H9 (cell line): Measurements from ENCODE around the gene XPC. TPM values are rescaled to one million over a fixed set of nuclear protein-coding genes. Genes with fewer than 3 reads are reported as not detected.

Experiments used
- DNase-seq: peaks from one replicate; pipeline ENCODE4 v3.0.0-alpha.2; 2017
- H2AFZ ChIP-seq: one replicate; pipeline ENCODE4 v1.6.1; 2013; ENCODE audit warnings: mild to moderate bottlenecking, low read length, control low read depth, moderate library complexity
- H2AK5ac ChIP-seq: 2 replicates; pipeline ENCODE4 v1.6.1; 2013; ENCODE audit warnings: low read length, control low read depth, mixed read lengths; ENCODE audit not compliant: insufficient read length
- H2BK120ac ChIP-seq: one replicate; pipeline ENCODE4 v1.6.1; 2013; ENCODE audit warnings: low read depth, mild to moderate bottlenecking, low read length, control low read depth, inconsistent platforms; ENCODE audit not compliant: poor library complexity, severe bottlenecking
- H2BK12ac ChIP-seq: 2 replicates; pipeline ENCODE4 v1.6.1; 2013; ENCODE audit warnings: low read length, control low read depth, mixed read lengths, low read depth; ENCODE audit not compliant: insufficient read length
- H2BK15ac ChIP-seq: 2 replicates; pipeline ENCODE4 v1.6.1; 2013; ENCODE audit warnings: low read depth, low read length, control low read depth
- H2BK20ac ChIP-seq: one replicate; pipeline ENCODE4 v1.6.1; 2013; ENCODE audit warnings: low read depth, mild to moderate bottlenecking, low read length, control low read depth, inconsistent platforms; ENCODE audit not compliant: poor library complexity, severe bottlenecking
- H2BK5ac ChIP-seq: 2 replicates; pipeline ENCODE4 v1.6.1; 2013; ENCODE audit warnings: low read length, control low read depth, mixed read lengths; ENCODE audit not compliant: insufficient read length
- H3K14ac ChIP-seq: 2 replicates; pipeline ENCODE4 v1.6.1; 2013; ENCODE audit warnings: low read length, control low read depth; ENCODE audit not compliant: insufficient read depth
- H3K18ac ChIP-seq: 2 replicates; pipeline ENCODE4 v1.6.1; 2013; ENCODE audit warnings: low read depth, mild to moderate bottlenecking, mixed read lengths, low read length, control low read depth; ENCODE audit not compliant: insufficient read length
- H3K23ac ChIP-seq: 2 replicates; pipeline ENCODE4 v1.6.1; 2013; ENCODE audit warnings: low read length, control low read depth, mixed read lengths, low read depth; ENCODE audit not compliant: insufficient read length
- H3K23me2 ChIP-seq: 2 replicates; pipeline ENCODE4 v1.6.1; 2013; ENCODE audit warnings: low read depth, mild to moderate bottlenecking, mixed read lengths, low read length, control low read depth; ENCODE audit not compliant: insufficient read length, poor library complexity, severe bottlenecking
- H3K27ac ChIP-seq: 2 replicates; pipeline ENCODE4 v1.5.1; 2013; ENCODE audit warnings: low read length, control low read depth, mixed read lengths, low read depth; ENCODE audit not compliant: insufficient read length
- H3K27me3 ChIP-seq: 2 replicates; pipeline ENCODE4 v1.6.1; 2013; ENCODE audit warnings: low read length, control low read depth, inconsistent platforms; ENCODE audit not compliant: insufficient read depth
- H3K4ac ChIP-seq: 2 replicates; pipeline ENCODE4 v1.6.1; 2013; ENCODE audit warnings: low read depth, mild to moderate bottlenecking, control low read depth, inconsistent platforms, low read length, moderate library complexity
- H3K4me1 ChIP-seq: 2 replicates; pipeline ENCODE4 v1.6.1; 2013; ENCODE audit warnings: low read length, control low read depth, inconsistent platforms; ENCODE audit not compliant: insufficient read depth
- H3K4me2 ChIP-seq: 2 replicates; pipeline ENCODE4 v1.6.1; 2013; ENCODE audit warnings: low read length, control low read depth, mixed read lengths; ENCODE audit not compliant: insufficient read length, insufficient read depth
- H3K56ac ChIP-seq: 2 replicates; pipeline ENCODE4 v1.6.1; 2013; ENCODE audit warnings: low read depth, mild to moderate bottlenecking, mixed read lengths, low read length, control low read depth; ENCODE audit not compliant: insufficient read length
- H3K79me1 ChIP-seq: 2 replicates; pipeline ENCODE4 v1.6.1; 2013; ENCODE audit warnings: low read depth, mild to moderate bottlenecking, moderate library complexity, low read length, control low read depth, inconsistent platforms; ENCODE audit not compliant: insufficient read depth, poor library complexity, severe bottlenecking
- H3K79me2 ChIP-seq: 2 replicates; pipeline ENCODE4 v1.6.1; 2013; ENCODE audit warnings: low read length, control low read depth, inconsistent platforms; ENCODE audit not compliant: insufficient read depth
- H3K9ac ChIP-seq: 2 replicates; pipeline ENCODE4 v1.6.1; 2013; ENCODE audit warnings: low read length, control low read depth, mixed read lengths; ENCODE audit not compliant: insufficient read length; ENCODE audit errors: extremely low read depth
- H3K9me3 ChIP-seq: one replicate; pipeline ENCODE4 v1.6.1; 2013; ENCODE audit warnings: low read depth, low read length, inconsistent platforms; ENCODE audit not compliant: control insufficient read depth
- H3T11ph ChIP-seq: one replicate; pipeline ENCODE4 v1.6.1; 2013; ENCODE audit warnings: mild to moderate bottlenecking, low read length, control low read depth, inconsistent platforms
- H4K20me1 ChIP-seq: one replicate; pipeline ENCODE4 v1.6.1; 2013; ENCODE audit not compliant: control insufficient read depth, insufficient read length, insufficient read depth
- H4K5ac ChIP-seq: 2 replicates; pipeline ENCODE4 v1.6.1; 2013; ENCODE audit warnings: low read depth, mild to moderate bottlenecking, mixed read lengths, low read length, control low read depth; ENCODE audit not compliant: insufficient read length
- H4K8ac ChIP-seq: replicated peaks from 2 replicates; pipeline ENCODE4 v1.6.1; 2013; ENCODE audit warnings: low read length, control low read depth, mixed read lengths, low read depth; ENCODE audit not compliant: insufficient read length
- H4K91ac ChIP-seq: 2 replicates; pipeline ENCODE4 v1.6.1; 2013; ENCODE audit warnings: low read depth, mild to moderate bottlenecking, moderate library complexity, mixed read lengths, low read length, control low read depth; ENCODE audit not compliant: insufficient read length
- H3K27ac Mint-ChIP-seq, 3 experiments: 2 replicates in 2 of 3; 3 replicates in 1 of 3; pipeline ENCODE4 v1.8.0; 2020 to 2021; ENCODE audit warnings: mixed read lengths in 3 of 3, mild to moderate bottlenecking in 1 of 3, moderate library complexity in 1 of 3
- H3K27me3 Mint-ChIP-seq: 2 replicates; pipeline ENCODE4 v1.8.0; 2021; ENCODE audit warnings: low read depth, mild to moderate bottlenecking, moderate library complexity, mixed read lengths
- H3K36me3 Mint-ChIP-seq, 3 experiments: 2 replicates in 2 of 3; 3 replicates in 1 of 3; pipeline ENCODE4 v1.8.0; 2020 to 2021; ENCODE audit warnings: low read depth in 3 of 3, mixed read lengths in 3 of 3; ENCODE audit not compliant: insufficient read depth in 1 of 3
- H3K4me1 Mint-ChIP-seq, 2 experiments: 2 replicates each; pipeline ENCODE4 v1.8.0; 2020; ENCODE audit warnings: mixed read lengths in 2 of 2
- H3K4me3 Mint-ChIP-seq, 2 experiments: 2 replicates in 1 of 2; 3 replicates in 1 of 2; pipeline ENCODE4 v1.8.0; 2020 to 2021; ENCODE audit warnings: mild to moderate bottlenecking in 2 of 2, mixed read lengths in 2 of 2, moderate library complexity in 1 of 2
- H3K9me3 Mint-ChIP-seq, 2 experiments: 2 replicates in 1 of 2; 3 replicates in 1 of 2; pipeline ENCODE4 v1.8.0; 2020; ENCODE audit warnings: mild to moderate bottlenecking in 2 of 2, mixed read lengths in 2 of 2, moderate library complexity in 1 of 2
- CTCF ChIP-seq: fragments of 200-600 bp; sonication (generic); conservative IDR thresholded peaks from 3 replicates; pipeline ENCODE4 v1.8.0; 2021; ENCODE audit warnings: antibody characterized with exemption, mild to moderate bottlenecking
- WGBS: extraction: QIAGEN DNeasy Blood & Tissue Kit; methylation state at CpG from one replicate; pipeline ENCODE4 v1.1.7; 2013; ENCODE audit warnings: missing lambda C conversion rate, low lambda C conversion rate, mixed read lengths; ENCODE audit not compliant: insufficient read length; ENCODE audit errors: extremely low coverage; 5-methylcytosine and 5-hydroxymethylcytosine counted together
- total RNA-seq: library from RNA; stranded (reverse); gene quantifications from 2 replicates; pipeline ENCODE4 v1.2.1, GENCODE V29; 2021

Gene XPC
- total RNA-seq, 1 experiment from 2014 or later, result 30.3 TPM

GRCh38 chr3:14130230-14130629 is 48.2 kb downstream of the XPC start:
- H3K4me2 ChIP-seq, result no peak overlapping the region
- H3K9me3 Mint-ChIP-seq, result no peaks in the 10 kb centered on the region; a peak in 1 of 5 replicates
- no peaks in the 10 kb centered on the region for H3K4me1 ChIP-seq
- H3K9ac ChIP-seq, result no peak overlapping the region
- no peak overlapping the region for H2BK20ac ChIP-seq
- no CpG with 5 or more reads among the region's 4 CpGs for WGBS
- peaks cover 29 to 75% (median 68%) of the 10 kb centered on the region in 3 experiments; a peak in 6 of 7 replicates for H3K36me3 Mint-ChIP-seq
- no peak overlapping the region for H3K4ac ChIP-seq
- no peak overlapping the region for H4K5ac ChIP-seq
- no peak overlapping the region for H2AFZ ChIP-seq
- no peaks in the 10 kb centered on the region for H3K27me3 ChIP-seq
- no peak overlapping the region for H4K8ac ChIP-seq
- no peak overlapping the region for H3K18ac ChIP-seq
- no peak overlapping the region for H2BK12ac ChIP-seq
- peaks cover 6 to 11% of the 10 kb centered on the region in 2 experiments for H3K4me1 Mint-ChIP-seq
- no peak for DNase-seq
- no peak overlapping the region for H2AK5ac ChIP-seq
- no peak overlapping the region for H2BK5ac ChIP-seq
- no peak overlapping the region for H2BK15ac ChIP-seq
- no peaks in the 10 kb centered on the region for H3K9me3 ChIP-seq
- no peak for TF ChIP-seq CTCF
- H3K27ac ChIP-seq, result no peak overlapping the region
- no peaks in the 10 kb centered on the region for H3K27me3 Mint-ChIP-seq
- no peak overlapping the region for H4K91ac ChIP-seq
- peaks cover 4% of the 10 kb centered on the region for H3K23me2 ChIP-seq
- 0 out of 7 replicates have a peak overlapping the region, but pooled peaks of 1 of the 3 experiments have one; percentile 11 for H3K27ac Mint-ChIP-seq
- H3K79me1 ChIP-seq, result peaks cover 9% of the 10 kb centered on the region
- H3K23ac ChIP-seq, result no peak overlapping the region
- H3T11ph ChIP-seq, result no peak overlapping the region
- no peak overlapping the region for H3K4me3 Mint-ChIP-seq
- H2BK120ac ChIP-seq, result no peak overlapping the region
- no peak overlapping the region for H3K14ac ChIP-seq
- no peak overlapping the region for H3K56ac ChIP-seq
- H4K20me1 ChIP-seq, result no peaks in the 10 kb centered on the region
- H3K79me2 ChIP-seq, result peaks cover 3% of the 10 kb centered on the region; the same call in 1 of the 2 replicates
